ENCODE data around the gene ARSB. TPM values are rescaled to one million over a fixed set of nuclear protein-coding genes. Genes with fewer than 3 reads are reported as not detected.
A peak's percentile ranks its signal among the peaks of the same experiment; 100 is the strongest.

The ARSB gene
- total and polyA plus RNA-seq, 9 of the 15 experiments (the other 6 are each of a cell fraction or from before 2014, with no cell fraction given): 0.52 to 4.6 (median 2.4) TPM

DNA sequence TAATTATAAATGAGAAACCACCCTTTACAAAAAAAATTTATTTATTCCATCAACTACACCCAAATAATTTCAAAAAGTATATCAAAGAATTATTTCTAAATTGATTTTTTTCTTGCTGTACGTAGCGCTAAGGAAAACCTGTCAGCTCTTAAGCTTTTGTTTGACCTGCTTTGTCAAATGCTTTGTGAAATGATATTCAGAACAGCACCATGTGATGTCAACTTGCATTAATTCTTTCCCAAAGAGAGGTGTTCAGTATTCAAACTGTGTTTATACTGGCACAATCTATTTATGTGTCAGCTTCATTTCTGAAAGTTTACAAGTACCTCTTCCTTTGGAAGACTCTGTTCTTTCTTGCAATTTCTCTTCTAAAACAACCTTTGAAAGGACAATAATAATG lies 12.0 kb upstream of the ARSB start:
- no peaks in the 10 kb centered on the region for H3K79me2 ChIP-seq (ENCODE audit: control insufficient read depth, insufficient read depth, low read length)
- no peak overlapping the region for H3K4me2 ChIP-seq (ENCODE audit: insufficient read depth, low read length)
- intact Hi-C loops (cut with micrococcal nuclease): no loop called here
- in situ Hi-C loops (cut with MboI): no loop called here
- DNase-seq (ENCODE audit: extremely low read depth in 1 of 4, low spot score in 3 of 4): no peak
- peaks cover 6 to 9% of the 10 kb centered on the region in 2 experiments; a peak in 3 of 5 replicates for H3K27me3 ChIP-seq (ENCODE audit: control insufficient read depth in 2 of 2, insufficient read depth in 2 of 2, low read length in 2 of 2)
- POLR2A ChIA-PET: interaction anchor here (0.7 kb wide), 1 partner anchor 459 kb away, joined by 3 read pairs; no protein-coding TSS in a partner anchor
- no TSS peak for BruUV-seq (replicated peaks)
- 6% methylated on average over 2 of the region's 2 CpGs for WGBS (ENCODE audit: insufficient coverage, low coverage, missing lambda C conversion rate)
- no peaks in the 10 kb centered on the region for H3K36me3 ChIP-seq (ENCODE audit: control insufficient read depth, insufficient read depth, low read length)
- H2AFZ ChIP-seq (ENCODE audit: low read depth, low read length): no peak overlapping the region
- CTCF ChIA-PET (ENCODE audit: low intra/inter-chr PET ratio): no interaction called here
- no peaks in the 10 kb centered on the region for H3K9me1 ChIP-seq (ENCODE audit: control insufficient read depth, insufficient read depth, low read length)
- H3K9me3 ChIP-seq (replicated peaks; ENCODE audit: control insufficient read depth, insufficient read depth, low read depth, low read length): no peaks in the 10 kb centered on the region
- no peaks in the 10 kb centered on the region for H3K4me1 ChIP-seq (replicated peaks in 1 of 2; ENCODE audit: control insufficient read depth in 2 of 2, insufficient read depth in 2 of 2, low read length in 2 of 2)
- H3K4me3 ChIP-seq: no peak overlapping the region
- no peak for ATAC-seq
- TF ChIP-seq NR4A1 (CRISPR knock-in tag; IDR thresholded peaks at IDR 0.05): no peak
- TF ChIP-seq NR4A1 (tag; IDR thresholded peaks at IDR 0.05): no peak
- peak; percentile 43 for TF ChIP-seq CBX8 (IDR thresholded peaks at IDR 0.05; ENCODE audit: borderline replicate concordance, extremely low read depth, low read depth, low read length, poor library complexity, severe bottlenecking)
- FAIRE-seq: no peak
- no peak overlapping the region for H3K27ac ChIP-seq (ENCODE audit: extremely low read depth, low read depth, low read length)
- no peak overlapping the region for H3K9ac ChIP-seq (ENCODE audit: insufficient read depth in 1 of 2, low read depth in 2 of 2, low read length in 2 of 2)
- no peaks in the 10 kb centered on the region for H4K20me1 ChIP-seq (replicated peaks; ENCODE audit: control insufficient read depth, insufficient read depth, low read length)

DNA sequence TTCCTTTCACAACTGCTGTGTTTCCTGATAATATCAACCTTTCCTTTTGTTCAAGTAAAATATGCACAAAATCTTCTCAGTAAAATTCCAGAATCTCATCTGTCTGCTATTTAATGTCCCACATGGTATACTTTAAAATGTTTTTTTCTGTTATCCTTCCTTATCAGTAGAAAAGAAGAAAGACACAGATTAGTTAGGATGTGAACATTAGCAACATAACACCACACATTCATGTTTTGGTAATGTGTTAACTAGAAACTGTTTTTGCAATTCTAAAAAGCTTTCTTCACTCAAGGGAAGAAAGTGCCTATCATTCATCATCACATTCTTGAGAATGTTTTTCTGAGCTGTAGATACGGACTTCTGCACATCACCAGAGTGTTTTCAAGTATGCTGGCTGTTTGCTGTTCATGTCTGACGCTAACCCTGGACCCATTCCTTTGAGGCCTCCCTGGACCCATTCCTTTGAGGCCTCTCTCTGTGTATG lies 10.5 kb upstream of the ARSB start:
- no peaks in the 10 kb centered on the region for H4K20me1 ChIP-seq (replicated peaks; ENCODE audit: control insufficient read depth, insufficient read depth, low read length)
- no peaks in the 10 kb centered on the region for H3K9me1 ChIP-seq (ENCODE audit: control insufficient read depth, insufficient read depth, low read length)
- CTCF ChIA-PET (ENCODE audit: low intra/inter-chr PET ratio): no interaction called here
- H3K4me1 ChIP-seq (replicated peaks in 1 of 2; ENCODE audit: control insufficient read depth in 2 of 2, insufficient read depth in 2 of 2, low read length in 2 of 2): no peaks in the 10 kb centered on the region
- no peak overlapping the region for H3K9ac ChIP-seq (ENCODE audit: insufficient read depth in 1 of 2, low read depth in 2 of 2, low read length in 2 of 2)
- intact Hi-C loops (cut with micrococcal nuclease): no loop called here
- no peak for FAIRE-seq
- H3K36me3 ChIP-seq (ENCODE audit: control insufficient read depth, insufficient read depth, low read length): no peaks in the 10 kb centered on the region
- in situ Hi-C loops (cut with MboI): no loop called here
- POLR2A ChIA-PET: interaction anchor here (0.8 to 0.9 kb wide), 2 partner anchors 11 to 26 kb away, joined by 3 to 4 read pairs; no protein-coding TSS in a partner anchor
- WGBS (ENCODE audit: insufficient coverage, low coverage, missing lambda C conversion rate): 0% methylated on average over 2 of the region's 2 CpGs
- peaks cover 0 to 6% of the 10 kb centered on the region in 2 experiments; a peak in 2 of 5 replicates for H3K27me3 ChIP-seq (ENCODE audit: control insufficient read depth in 2 of 2, insufficient read depth in 2 of 2, low read length in 2 of 2)
- ATAC-seq: no peak
- H3K4me3 ChIP-seq: no peak overlapping the region
- BruUV-seq (replicated peaks): no TSS peak
- no peak overlapping the region for H3K4me2 ChIP-seq (ENCODE audit: insufficient read depth, low read length)
- no peak overlapping the region for H3K27ac ChIP-seq (ENCODE audit: extremely low read depth, low read depth, low read length)
- DNase-seq (ENCODE audit: extremely low read depth in 1 of 4, low spot score in 3 of 4): no peak
- no peak overlapping the region for H2AFZ ChIP-seq (ENCODE audit: low read depth, low read length)
- no peaks in the 10 kb centered on the region for H3K79me2 ChIP-seq (ENCODE audit: control insufficient read depth, insufficient read depth, low read length)
- H3K9me3 ChIP-seq (replicated peaks; ENCODE audit: control insufficient read depth, insufficient read depth, low read depth, low read length): no peaks in the 10 kb centered on the region
- TF ChIP-seq, protein P1, sequence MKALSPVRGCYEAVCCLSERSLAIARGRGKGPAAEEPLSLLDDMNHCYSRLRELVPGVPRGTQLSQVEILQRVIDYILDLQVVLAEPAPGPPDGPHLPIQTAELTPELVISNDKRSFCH (CRISPR knock-in tag; IDR thresholded peaks at IDR 0.05): no peak
- TF ChIP-seq, protein P1 (tag; IDR thresholded peaks at IDR 0.05): no peak
- TF ChIP-seq ZNF140 (CRISPR knock-in tag; IDR thresholded peaks at IDR 0.05) (no peak), TAL1 (IDR thresholded peaks at IDR 0.05) (no peak), MEF2D (tag; conservative IDR thresholded peaks at IDR 0.05; ENCODE audit: low read depth) (no peak), ZFPM2 (CRISPR knock-in tag; IDR thresholded peaks at IDR 0.05) (no peak), POLR2AphosphoS2 (IDR thresholded peaks at IDR 0.05; ENCODE audit: low read length) (no peak)
- TF ChIP-seq, protein P2, sequence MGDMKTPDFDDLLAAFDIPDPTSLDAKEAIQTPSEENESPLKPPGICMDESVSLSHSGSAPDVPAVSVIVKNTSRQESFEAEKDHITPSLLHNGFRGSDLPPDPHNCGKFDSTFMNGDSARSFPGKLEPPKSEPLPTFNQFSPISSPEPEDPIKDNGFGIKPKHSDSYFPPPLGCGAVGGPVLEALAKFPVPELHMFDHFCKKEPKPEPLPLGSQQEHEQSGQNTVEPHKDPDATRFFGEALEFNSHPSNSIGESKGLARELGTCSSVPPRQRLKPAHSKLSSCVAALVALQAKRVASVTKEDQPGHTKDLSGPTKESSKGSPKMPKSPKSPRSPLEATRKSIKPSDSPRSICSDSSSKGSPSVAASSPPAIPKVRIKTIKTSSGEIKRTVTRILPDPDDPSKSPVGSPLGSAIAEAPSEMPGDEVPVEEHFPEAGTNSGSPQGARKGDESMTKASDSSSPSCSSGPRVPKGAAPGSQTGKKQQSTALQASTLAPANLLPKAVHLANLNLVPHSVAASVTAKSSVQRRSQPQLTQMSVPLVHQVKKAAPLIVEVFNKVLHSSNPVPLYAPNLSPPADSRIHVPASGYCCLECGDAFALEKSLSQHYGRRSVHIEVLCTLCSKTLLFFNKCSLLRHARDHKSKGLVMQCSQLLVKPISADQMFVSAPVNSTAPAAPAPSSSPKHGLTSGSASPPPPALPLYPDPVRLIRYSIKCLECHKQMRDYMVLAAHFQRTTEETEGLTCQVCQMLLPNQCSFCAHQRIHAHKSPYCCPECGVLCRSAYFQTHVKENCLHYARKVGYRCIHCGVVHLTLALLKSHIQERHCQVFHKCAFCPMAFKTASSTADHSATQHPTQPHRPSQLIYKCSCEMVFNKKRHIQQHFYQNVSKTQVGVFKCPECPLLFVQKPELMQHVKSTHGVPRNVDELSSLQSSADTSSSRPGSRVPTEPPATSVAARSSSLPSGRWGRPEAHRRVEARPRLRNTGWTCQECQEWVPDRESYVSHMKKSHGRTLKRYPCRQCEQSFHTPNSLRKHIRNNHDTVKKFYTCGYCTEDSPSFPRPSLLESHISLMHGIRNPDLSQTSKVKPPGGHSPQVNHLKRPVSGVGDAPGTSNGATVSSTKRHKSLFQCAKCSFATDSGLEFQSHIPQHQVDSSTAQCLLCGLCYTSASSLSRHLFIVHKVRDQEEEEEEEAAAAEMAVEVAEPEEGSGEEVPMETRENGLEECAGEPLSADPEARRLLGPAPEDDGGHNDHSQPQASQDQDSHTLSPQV (IDR thresholded peaks at IDR 0.05): no peak

Measured in K562 (cell line).